AG04449 (cell line): ENCODE results near the gene DHODH.
"Not testable (repeated sequence)": the region's sequence is repeated elsewhere in the genome, so short reads cannot be mapped to it uniquely, and the experiment has no call there.

Source experiments
- CTCF ChIA-PET: fragments of 350-600 bp; formaldehyde crosslinking; extraction: SDS; loops from one replicate; lab custom pipeline; 2021; ENCODE audit warnings: antibody characterized with exemption; lab: Yijun Ruan, JAX
- POLR2A ChIA-PET: fragments of 400-600, 350-600 bp; formaldehyde crosslinking; extraction: SDS; loops from one replicate; lab custom pipeline; 2020; ENCODE audit warnings: antibody characterized with exemption, inconsistent platforms; lab: Yijun Ruan, JAX
- DNase-seq: peaks from one replicate; pipeline ENCODE4 v3.0.0-alpha.2; 2010; ENCODE audit warnings: low read depth, low spot score
- H3K4me3 ChIP-seq: 2 replicates; pipeline ENCODE4 v1.5.1; 2011; ENCODE audit warnings: low read depth, mild to moderate bottlenecking, control low read depth, low read length
- TF ChIP-seq, protein P1 (sequence below): IDR thresholded peaks from one replicate; pipeline ENCODE4 v1.5.1; 2011; ENCODE audit warnings: mild to moderate bottlenecking, moderate library complexity, low read length, control low read depth, inconsistent platforms; ENCODE audit not compliant: insufficient read depth; ENCODE audit errors: missing control alignments

Gene DHODH

DNA sequence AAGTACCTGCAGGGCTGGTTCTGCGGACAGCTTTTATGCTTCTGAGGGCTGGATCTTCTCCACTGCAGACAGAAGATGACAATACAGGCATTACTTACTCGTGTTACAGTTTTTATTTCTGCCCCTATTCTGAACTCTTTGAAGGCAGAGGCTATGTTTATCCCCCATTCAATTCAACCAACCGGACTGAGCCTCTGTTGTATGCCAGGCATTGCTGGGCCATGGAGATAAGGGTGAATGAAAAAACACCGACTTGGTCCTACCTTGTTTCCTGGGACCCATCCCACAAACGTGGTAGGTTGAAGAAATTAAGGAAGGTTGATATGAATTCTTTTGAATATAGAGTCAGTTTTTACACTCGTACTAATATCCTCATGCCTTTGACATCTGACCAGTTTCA, 35.8 kb downstream of the DHODH start:
- no peak for DNase-seq

GRCh38 chr16:72044825-72045359, 36.3 kb downstream of the DHODH start:
- CTCF ChIA-PET = no interaction called here
- H3K4me3 ChIP-seq = no peak overlapping the region
- no peak for DNase-seq
- POLR2A ChIA-PET = no interaction called here
- TF ChIP-seq, protein P1, sequence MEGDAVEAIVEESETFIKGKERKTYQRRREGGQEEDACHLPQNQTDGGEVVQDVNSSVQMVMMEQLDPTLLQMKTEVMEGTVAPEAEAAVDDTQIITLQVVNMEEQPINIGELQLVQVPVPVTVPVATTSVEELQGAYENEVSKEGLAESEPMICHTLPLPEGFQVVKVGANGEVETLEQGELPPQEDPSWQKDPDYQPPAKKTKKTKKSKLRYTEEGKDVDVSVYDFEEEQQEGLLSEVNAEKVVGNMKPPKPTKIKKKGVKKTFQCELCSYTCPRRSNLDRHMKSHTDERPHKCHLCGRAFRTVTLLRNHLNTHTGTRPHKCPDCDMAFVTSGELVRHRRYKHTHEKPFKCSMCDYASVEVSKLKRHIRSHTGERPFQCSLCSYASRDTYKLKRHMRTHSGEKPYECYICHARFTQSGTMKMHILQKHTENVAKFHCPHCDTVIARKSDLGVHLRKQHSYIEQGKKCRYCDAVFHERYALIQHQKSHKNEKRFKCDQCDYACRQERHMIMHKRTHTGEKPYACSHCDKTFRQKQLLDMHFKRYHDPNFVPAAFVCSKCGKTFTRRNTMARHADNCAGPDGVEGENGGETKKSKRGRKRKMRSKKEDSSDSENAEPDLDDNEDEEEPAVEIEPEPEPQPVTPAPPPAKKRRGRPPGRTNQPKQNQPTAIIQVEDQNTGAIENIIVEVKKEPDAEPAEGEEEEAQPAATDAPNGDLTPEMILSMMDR = no peak

More for the DNA sequence above, 35.8 kb downstream of the DHODH start:
- ChIA-PET CTCF (no interaction called here), POLR2A (no interaction called here)
- no peak overlapping the region for H3K4me3 ChIP-seq
- TF ChIP-seq, protein P1 = no peak

DNA sequence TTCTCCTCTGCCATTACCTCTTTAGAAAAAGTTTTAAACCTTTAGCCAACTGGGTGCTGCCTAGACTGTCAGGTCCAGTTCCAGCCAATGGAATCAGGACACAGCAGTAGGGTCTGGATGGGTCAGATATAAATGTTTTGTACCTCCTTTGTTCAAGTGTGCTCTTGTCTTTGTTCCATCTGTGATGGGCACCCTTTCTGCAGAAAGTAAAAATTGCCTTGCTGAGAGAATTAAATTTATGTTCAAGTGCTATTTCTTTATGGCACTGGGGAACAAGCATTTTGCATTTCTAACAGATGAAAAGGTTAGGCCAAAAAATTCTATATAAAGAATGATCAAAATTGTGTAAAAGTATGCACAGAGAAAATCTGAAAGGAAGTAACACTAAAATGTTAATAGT, 40.6 kb downstream of the DHODH start:
- H3K4me3 ChIP-seq = no peak overlapping the region
- POLR2A ChIA-PET = no interaction called here
- DNase-seq = no peak
- CTCF ChIA-PET = no interaction called here
- TF ChIP-seq, protein P1 = no peak

DNA sequence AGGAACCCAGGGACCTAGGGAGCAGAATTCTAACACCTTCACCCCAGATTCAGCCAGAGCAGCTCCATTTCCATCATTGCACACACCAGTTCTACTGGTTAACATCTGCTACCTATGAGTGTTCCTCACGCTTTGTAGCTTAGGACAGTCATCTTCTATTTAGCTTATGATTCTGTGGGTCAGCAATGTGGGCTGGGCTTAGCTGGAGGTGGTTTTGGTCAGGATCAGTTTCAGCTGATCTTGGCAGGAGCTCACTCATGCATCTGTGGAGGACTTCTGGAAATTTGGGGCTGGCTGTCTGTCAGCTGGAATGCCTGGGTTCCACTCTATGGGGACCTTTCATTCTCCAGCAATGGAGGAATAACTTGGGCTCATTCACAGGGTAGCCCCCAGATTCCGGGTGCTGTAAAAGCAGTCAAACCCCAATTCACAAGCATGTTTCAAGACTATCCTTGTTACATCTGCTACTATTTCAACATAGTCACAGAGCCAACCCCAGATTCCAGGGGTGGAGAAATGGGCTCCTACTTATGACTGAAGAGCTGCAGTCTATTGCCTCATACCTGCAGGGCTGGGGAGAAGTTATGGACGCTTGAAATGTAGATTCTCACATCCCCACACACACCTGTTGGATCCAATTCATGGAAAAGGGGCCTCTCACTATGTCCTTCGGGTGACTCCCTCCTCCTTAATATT, 42.4 kb downstream of the DHODH start:
- H3K4me3 ChIP-seq = no peak overlapping the region
- CTCF ChIA-PET = interaction anchor here (0.9 to 1.7 kb wide), 2 partner anchors 16 to 42 kb away, joined by 3 to 6 read pairs; no protein-coding TSS in a partner anchor
- TF ChIP-seq, protein P1 = no peak
- POLR2A ChIA-PET = interaction anchor here (1.4 kb wide), 1 partner anchor 43 kb away, joined by 3 read pairs; the partner anchor contains the start of genes DHX38 and TXNL4B
- DNase-seq = no peak

GRCh38 chr16:72051818-72052217, 43.3 kb downstream of the DHODH start:
- TF ChIP-seq, protein P1 = no peak
- no peak for DNase-seq
- CTCF ChIA-PET = no interaction called here
- POLR2A ChIA-PET = no interaction called here
- H3K4me3 ChIP-seq = no peak overlapping the region

DNA sequence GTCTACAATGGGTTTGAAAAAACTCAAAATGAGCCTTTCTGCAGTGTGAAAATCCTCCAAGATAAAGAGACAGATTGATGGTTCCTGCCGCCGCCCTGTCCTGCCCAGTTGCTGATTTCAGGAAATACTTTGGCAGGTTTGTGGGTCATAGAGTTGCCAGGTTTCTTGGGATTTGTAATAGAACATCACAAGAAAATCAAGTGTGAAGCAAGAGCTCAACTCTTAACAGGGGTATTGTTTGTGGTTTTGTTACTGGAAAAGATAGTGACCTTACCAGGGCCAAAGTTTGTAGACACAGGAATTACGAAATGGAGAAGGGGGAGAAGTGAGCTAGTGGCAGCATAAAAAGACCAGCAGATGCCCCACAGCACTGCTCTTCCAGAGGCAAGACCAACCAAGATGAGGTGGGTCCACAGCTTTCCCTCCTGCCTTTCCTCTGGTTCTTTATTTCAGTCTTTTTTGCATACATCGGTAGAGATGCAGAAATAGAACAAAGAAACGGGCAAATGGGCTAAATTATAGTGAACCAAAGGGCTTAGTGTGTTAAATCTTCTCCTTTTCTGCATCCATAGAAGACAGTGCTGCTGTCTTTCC, 45.8 kb downstream of the DHODH start, which contains the start of gene HP:
Gene HP (plus strand): TSS at position 252 of the 594 bp plus-strand sequence. CDS start 148 bp downstream, at position 400.
- DNase-seq, H3K4me3 ChIP-seq, POLR2A ChIA-PET: not testable (repeated sequence)
- CTCF ChIA-PET = interaction anchor here (0.6 to 1.1 kb wide), 3 partner anchors 8 to 12 kb away, joined by 3 read pairs; partner anchors contain the start of gene HPR
